Body of pancreas (tissue), 4 donors: Measurements from ENCODE around the gene CADPS. TPM values are rescaled to one million over a fixed set of nuclear protein-coding genes. Genes with fewer than 3 reads are reported as not detected.

Source experiments
- ATAC-seq: fragments of 150-250 bp; one replicate; pipeline ENCODE4 v1.9.1; 2016
- DNase-seq, 4 donors: peaks; one replicate each; pipeline ENCODE4 v3.0.0-alpha.2; 2019
- H3K27ac ChIP-seq, 4 donors: fragments of 200-600 bp; sonication (generic); 1 replicate in 3 of 4; 2 replicates in 1 of 4; pipeline versions ENCODE4 v1.5.1 to v1.6.1; 2016 to 2019; ENCODE audit warnings: mild to moderate bottlenecking in 1 of 4, mixed read lengths in 1 of 4, moderate library complexity in 1 of 4
- H3K27me3 ChIP-seq, 2 donors: fragments of 200-600 bp; sonication (generic); one replicate each; pipeline ENCODE4 v1.6.0; 2016; ENCODE audit warnings: mild to moderate bottlenecking in 1 of 2
- H3K36me3 ChIP-seq, 2 donors: fragments of 200-600 bp; sonication (generic); replicated peaks in 1 of 2; 2 replicates each; pipeline ENCODE4 v1.5.1; 2016; ENCODE audit warnings: low read depth in 2 of 2; ENCODE audit not compliant: insufficient read depth in 1 of 2
- H3K4me1 ChIP-seq: fragments of 200-600 bp; sonication (generic); one replicate; pipeline ENCODE4 v1.6.0; 2016
- H3K4me3 ChIP-seq, 2 donors: fragments of 200-600 bp; sonication (generic); 1 replicate in 1 of 2; 2 replicates in 1 of 2; pipeline ENCODE4 v1.5.1; 2016 to 2019
- H3K9me3 ChIP-seq, 3 donors: fragments of 200-600 bp; sonication (generic); 1 replicate in 2 of 3; 2 replicates in 1 of 3; pipeline ENCODE4 v1.5.1; 2016
- CTCF ChIP-seq, 7 experiments: fragments of 450-650 bp in 4 of 7; fragments of 200-600 bp in 3 of 7; sonication (generic) in 3 of 7; IDR thresholded peaks; one replicate each; pipeline ENCODE4 v1.5.1; 2016 to 2019; ENCODE audit warnings: antibody characterized with exemption in 7 of 7
- POLR2A ChIP-seq, 3 donors: fragments of 450-650 bp; IDR thresholded peaks; one replicate each; pipeline ENCODE4 v1.6.1; 2016; ENCODE audit warnings: antibody characterized with exemption in 3 of 3, mild to moderate bottlenecking in 2 of 3
- WGBS, 2 donors: methylation state at CpG; one replicate each; pipeline ENCODE4 v1.1.5; 2017; 5-methylcytosine and 5-hydroxymethylcytosine counted together
- intact Hi-C: fragments of 100-400 bp; cut with DNase I; formaldehyde crosslinking; loops from one replicate; pipeline ENCODE4 v1.15.1; 2023
- total RNA-seq, 2 donors: library from RNA; depleted of rRNA; stranded (reverse); fragments of >200 nt; gene quantifications; one replicate each; pipeline ENCODE4 v1.1.0, GENCODE V29; 2016

Gene CADPS
- total RNA-seq, 2 donors from 2014 or later, result 22.1 to 67.6 TPM

- WGBS, 2 donors, result 69 to 77% methylated on average over 6 of the region's 6 CpGs
- H3K4me1 ChIP-seq, result no peaks in the 10 kb centered on the region
- intact Hi-C loops, result no loop called here
- H3K36me3 ChIP-seq, result no peaks in the 10 kb centered on the region
- TF ChIP-seq POLR2A (IDR thresholded peaks at IDR 0.05), result no peak
- TF ChIP-seq CTCF (IDR thresholded peaks at IDR 0.05), result no peak
- H3K27me3 ChIP-seq, result no peaks in the 10 kb centered on the region
- DNase-seq (no peak), ATAC-seq (no peak)
- no peak overlapping the region for H3K27ac ChIP-seq
- no peaks in the 10 kb centered on the region for H3K9me3 ChIP-seq
- no peak overlapping the region for H3K4me3 ChIP-seq
Measured at GRCh38 chr3:62570888-62571287, 304.3 kb downstream of the CADPS start.

- ATAC-seq, result no peak
- intact Hi-C loops, result no loop called here
Measured at GRCh38 chr3:62569609-62570008, 305.6 kb downstream of the CADPS start.

GRCh38 chr3:62567097-62568021, 307.9 kb downstream of the CADPS start:
- TF ChIP-seq CTCF (IDR thresholded peaks at IDR 0.05) (no peak), POLR2A (IDR thresholded peaks at IDR 0.05) (no peak)
- WGBS, 2 donors, result 59 to 71% methylated on average over 11 of the region's 11 CpGs
- no peaks in the 10 kb centered on the region for H3K36me3 ChIP-seq
- peak in 1 of 4 donors; percentile 17 for DNase-seq
- no peaks in the 10 kb centered on the region for H3K4me1 ChIP-seq
- no peaks in the 10 kb centered on the region for H3K27me3 ChIP-seq
- ATAC-seq, result no peak
- H3K9me3 ChIP-seq, result no peaks in the 10 kb centered on the region
- intact Hi-C loops, result no loop called here
- H3K27ac ChIP-seq, result no peak overlapping the region
- H3K4me3 ChIP-seq, result no peak overlapping the region

More at GRCh38 chr3:62569609-62570008, 305.6 kb downstream of the CADPS start:
- Histone ChIP-seq H3K36me3 (no peaks in the 10 kb centered on the region), H3K27me3 (no peaks in the 10 kb centered on the region), H3K9me3 (no peaks in the 10 kb centered on the region), H3K27ac (no peak overlapping the region), H3K4me3 (no peak overlapping the region), H3K4me1 (no peaks in the 10 kb centered on the region)
- TF ChIP-seq CTCF (IDR thresholded peaks at IDR 0.05) (no peak), POLR2A (IDR thresholded peaks at IDR 0.05) (no peak)
- DNase-seq, result no peak

GRCh38 chr3:62566022-62566557, 309.1 kb downstream of the CADPS start:
- TF ChIP-seq POLR2A (IDR thresholded peaks at IDR 0.05), result no peak
- TF ChIP-seq CTCF (IDR thresholded peaks at IDR 0.05), result no peak
- intact Hi-C loops, result no loop called here
- WGBS, 2 donors, result 56 to 66% methylated on average over 6 of the region's 6 CpGs
- H3K4me3 ChIP-seq, result no peak overlapping the region
- no peaks in the 10 kb centered on the region for H3K36me3 ChIP-seq
- H3K27me3 ChIP-seq, result no peaks in the 10 kb centered on the region
- no peak for ATAC-seq
- no peaks in the 10 kb centered on the region for H3K4me1 ChIP-seq
- no peak for DNase-seq
- H3K27ac ChIP-seq, result no peak overlapping the region
- no peaks in the 10 kb centered on the region for H3K9me3 ChIP-seq
